ENCODE measurements around the gene TIMP3. TPM values are rescaled to one million over a fixed set of nuclear protein-coding genes. Genes with fewer than 3 reads are reported as not detected.

Gene TIMP3
- total RNA-seq, 6 donors from 2014 or later: 196 to 659 (median 531) TPM

GRCh38 chr22:32828150-32828549 is 26.6 kb downstream of the TIMP3 start:
- peak in 1 of 2 donors; percentile 53 for DNase-seq
- H3K36me3 ChIP-seq: peaks cover 0 to 74% (median 4%) of the 10 kb centered on the region in 4 donors
- no peaks in the 10 kb centered on the region for H3K27me3 ChIP-seq
- peaks cover 79 to 96% (median 84%) of the 10 kb centered on the region in 4 donors for H3K4me1 ChIP-seq
- no peaks in the 10 kb centered on the region for H3K9me3 ChIP-seq
- H3K27ac ChIP-seq: peak overlapping the region; percentile 34 to 73 (median 61)
- peak in 1 of 2 donors; percentile 31 for ATAC-seq (ENCODE audit: low FRiP score in 2 of 2)
- WGBS, 2 donors: 28 to 57% methylated on average over 2 of the region's 2 CpGs
- no peak for TF ChIP-seq EP300 (IDR thresholded peaks at IDR 0.05)
- TF ChIP-seq, protein P1, sequence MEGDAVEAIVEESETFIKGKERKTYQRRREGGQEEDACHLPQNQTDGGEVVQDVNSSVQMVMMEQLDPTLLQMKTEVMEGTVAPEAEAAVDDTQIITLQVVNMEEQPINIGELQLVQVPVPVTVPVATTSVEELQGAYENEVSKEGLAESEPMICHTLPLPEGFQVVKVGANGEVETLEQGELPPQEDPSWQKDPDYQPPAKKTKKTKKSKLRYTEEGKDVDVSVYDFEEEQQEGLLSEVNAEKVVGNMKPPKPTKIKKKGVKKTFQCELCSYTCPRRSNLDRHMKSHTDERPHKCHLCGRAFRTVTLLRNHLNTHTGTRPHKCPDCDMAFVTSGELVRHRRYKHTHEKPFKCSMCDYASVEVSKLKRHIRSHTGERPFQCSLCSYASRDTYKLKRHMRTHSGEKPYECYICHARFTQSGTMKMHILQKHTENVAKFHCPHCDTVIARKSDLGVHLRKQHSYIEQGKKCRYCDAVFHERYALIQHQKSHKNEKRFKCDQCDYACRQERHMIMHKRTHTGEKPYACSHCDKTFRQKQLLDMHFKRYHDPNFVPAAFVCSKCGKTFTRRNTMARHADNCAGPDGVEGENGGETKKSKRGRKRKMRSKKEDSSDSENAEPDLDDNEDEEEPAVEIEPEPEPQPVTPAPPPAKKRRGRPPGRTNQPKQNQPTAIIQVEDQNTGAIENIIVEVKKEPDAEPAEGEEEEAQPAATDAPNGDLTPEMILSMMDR (IDR thresholded peaks at IDR 0.05): peak in 2 of 6 experiments; percentile 12 to 21
- no peak overlapping the region for H3K4me3 ChIP-seq

GRCh38 chr22:32828561-32828960 is 27.1 kb downstream of the TIMP3 start:
- H3K4me3 ChIP-seq: no peak overlapping the region
- peak overlapping the region; percentile 34 to 73 (median 61) for H3K27ac ChIP-seq
- H3K36me3 ChIP-seq: peaks cover 0 to 74% (median 4%) of the 10 kb centered on the region in 4 donors
- no peaks in the 10 kb centered on the region for H3K9me3 ChIP-seq
- no peak for ATAC-seq (ENCODE audit: low FRiP score in 2 of 2)
- H3K27me3 ChIP-seq: no peaks in the 10 kb centered on the region
- 64 to 65% methylated on average over 5 of the region's 5 CpGs for whole genome bisulfite sequencing, 2 donors
- peaks cover 75 to 96% (median 82%) of the 10 kb centered on the region in 4 donors for H3K4me1 ChIP-seq
- no peak for DNase-seq
- TF ChIP-seq, protein P1 (IDR thresholded peaks at IDR 0.05): no peak
- no peak for TF ChIP-seq POLR2AphosphoS5 (IDR thresholded peaks at IDR 0.05)
- no peak for TF ChIP-seq POLR2A (IDR thresholded peaks at IDR 0.05)
- TF ChIP-seq EP300 (IDR thresholded peaks at IDR 0.05): no peak

DNA sequence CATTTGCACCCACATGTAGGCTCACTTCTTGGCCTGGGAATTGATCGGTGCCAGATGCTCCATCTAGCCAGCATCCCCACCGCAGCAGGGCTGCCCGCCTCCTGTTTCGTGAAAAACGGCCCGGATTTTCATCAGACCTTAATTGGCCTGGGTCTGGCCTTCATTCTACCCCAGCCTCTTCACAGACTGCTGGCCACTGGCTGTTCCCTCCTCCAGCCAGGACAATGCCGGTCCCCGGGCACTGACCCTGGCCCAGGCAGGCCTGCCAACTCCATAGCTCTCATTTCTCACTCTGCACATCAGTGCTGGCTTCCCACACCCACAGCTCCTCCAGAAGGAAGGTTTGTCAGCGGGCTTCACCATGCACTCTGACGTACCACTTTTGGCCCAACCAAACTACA is 27.9 kb downstream of the TIMP3 start:
- Histone ChIP-seq H3K27ac (peak overlapping the region; percentile 34 to 73 (median 61)), H3K36me3 (peaks cover 0 to 79% (median 6%) of the 10 kb centered on the region in 4 donors), H3K27me3 (no peaks in the 10 kb centered on the region), H3K4me1 (peaks cover 73 to 96% (median 79%) of the 10 kb centered on the region in 4 donors), H3K4me3 (no peak overlapping the region), H3K9me3 (no peaks in the 10 kb centered on the region)
- ATAC-seq (ENCODE audit: low FRiP score in 2 of 2): peak in 1 of 2 donors; percentile 17
- TF ChIP-seq POLR2AphosphoS5 (IDR thresholded peaks at IDR 0.05): peak in 1 of 2 donors; percentile 25
- TF ChIP-seq POLR2A (IDR thresholded peaks at IDR 0.05): no peak
- 72 to 80% methylated on average over 9 to 10 of the region's 10 CpGs for WGBS, 2 donors
- peak in 1 of 2 donors; percentile 50 for DNase-seq

DNA sequence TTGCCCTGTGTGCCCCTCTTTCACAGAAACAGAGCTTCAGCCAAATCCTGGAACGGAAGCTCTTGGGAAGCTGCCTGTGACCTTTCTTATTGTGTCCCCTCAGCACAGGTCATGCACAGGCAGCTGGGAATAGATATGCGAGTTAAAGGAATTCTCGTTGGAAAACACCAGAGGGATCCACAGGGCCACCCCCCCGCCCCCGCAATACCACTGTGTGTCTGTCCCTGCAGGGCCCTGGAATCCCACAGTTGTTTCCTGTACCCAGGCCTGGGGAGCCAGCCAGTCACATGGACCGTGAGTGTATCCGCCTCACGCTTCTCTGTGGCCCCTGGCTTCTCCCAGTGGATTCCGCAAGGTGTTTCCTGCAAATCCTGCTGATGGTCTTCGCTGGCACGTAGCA is 29.0 kb downstream of the TIMP3 start:
- ATAC-seq (ENCODE audit: low FRiP score in 2 of 2) (peak; percentile 10 to 62), DNase-seq (peak; percentile 34 to 47)
- Histone ChIP-seq H3K27ac (peak overlapping the region; percentile 34 to 73 (median 61)), H3K4me3 (no peak overlapping the region), H3K36me3 (peaks cover 0 to 83% (median 10%) of the 10 kb centered on the region in 4 donors), H3K4me1 (peaks cover 69 to 97% (median 75%) of the 10 kb centered on the region in 4 donors), H3K27me3 (no peaks in the 10 kb centered on the region), H3K9me3 (no peaks in the 10 kb centered on the region)
- WGBS, 2 donors: 62 to 64% methylated on average over 11 of the region's 11 CpGs
- TF ChIP-seq POLR2A (IDR thresholded peaks at IDR 0.05) (no peak), POLR2AphosphoS5 (IDR thresholded peaks at IDR 0.05) (peak; percentile 69 to 85)

GRCh38 chr22:32830957-32831356 is 29.5 kb downstream of the TIMP3 start:
- DNase-seq: no peak
- Histone ChIP-seq H3K36me3 (peaks cover 0 to 83% (median 10%) of the 10 kb centered on the region in 4 donors), H3K4me3 (no peak overlapping the region), H3K27me3 (no peaks in the 10 kb centered on the region), H3K27ac (peak overlapping the region; percentile 34 to 73 (median 61)), H3K4me1 (peaks cover 70 to 97% (median 74%) of the 10 kb centered on the region in 4 donors), H3K9me3 (no peaks in the 10 kb centered on the region)
- 54 to 58% methylated on average over 2 of the region's 2 CpGs for WGBS, 2 donors
- no peak for ATAC-seq (ENCODE audit: low FRiP score in 2 of 2)
- no peak for TF ChIP-seq POLR2A (IDR thresholded peaks at IDR 0.05)
- no peak for TF ChIP-seq EP300 (IDR thresholded peaks at IDR 0.05)
- TF ChIP-seq, protein P1 (IDR thresholded peaks at IDR 0.05): no peak
- TF ChIP-seq POLR2AphosphoS5 (IDR thresholded peaks at IDR 0.05): no peak

DNA sequence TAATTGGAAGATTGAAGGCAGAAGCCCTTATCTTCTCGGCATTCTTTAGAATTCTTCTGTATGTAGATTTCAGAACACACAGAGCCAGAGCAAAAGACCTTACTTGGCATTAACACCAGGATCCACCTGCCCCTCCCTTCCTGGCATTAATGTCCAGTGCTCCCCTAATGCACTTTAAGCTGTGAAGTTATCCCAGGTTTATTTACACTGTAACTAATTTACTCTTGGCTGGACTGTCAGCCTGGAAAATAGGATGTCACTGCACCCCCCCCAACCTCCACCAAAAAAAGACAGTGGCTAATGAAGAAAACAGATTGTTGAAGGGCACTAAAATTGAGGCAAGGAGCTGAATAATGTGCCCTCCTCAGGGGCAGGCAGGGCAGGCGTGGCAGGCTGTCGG is 30.1 kb downstream of the TIMP3 start:
- no peaks in the 10 kb centered on the region for H3K9me3 ChIP-seq
- H3K27me3 ChIP-seq: no peaks in the 10 kb centered on the region
- 43 to 72% methylated on average over 3 of the region's 3 CpGs for WGBS, 2 donors
- ATAC-seq (ENCODE audit: low FRiP score in 2 of 2): no peak
- H3K27ac ChIP-seq: peak overlapping the region; percentile 34 to 73 (median 61)
- no peak for TF ChIP-seq EP300 (IDR thresholded peaks at IDR 0.05)
- TF ChIP-seq POLR2AphosphoS5 (IDR thresholded peaks at IDR 0.05): peak in 1 of 2 donors; percentile 32
- no peak for TF ChIP-seq POLR2A (IDR thresholded peaks at IDR 0.05)
- TF ChIP-seq, protein P1 (IDR thresholded peaks at IDR 0.05): no peak
- peaks cover 68 to 97% (median 76%) of the 10 kb centered on the region in 4 donors for H3K4me1 ChIP-seq
- H3K36me3 ChIP-seq: peaks cover 0 to 89% (median 11%) of the 10 kb centered on the region in 4 donors
- peak in 1 of 2 donors; percentile 10 for DNase-seq
- H3K4me3 ChIP-seq: no peak overlapping the region

All from upper lobe of left lung (tissue), 6 donors.